HEK293T (cell line): ENCODE results near the gene ELOVL3.

Experiments used
- ARNT ChIP-seq: fragments of 450-650 bp; IDR thresholded peaks from 2 replicates; pipeline ENCODE4 v1.6.1; 2017; ENCODE audit warnings: mild to moderate bottlenecking
- SP1 ChIP-seq: fragments of 450-650 bp; IDR thresholded peaks from 2 replicates; pipeline ENCODE4 v1.6.1; 2017

DNA sequence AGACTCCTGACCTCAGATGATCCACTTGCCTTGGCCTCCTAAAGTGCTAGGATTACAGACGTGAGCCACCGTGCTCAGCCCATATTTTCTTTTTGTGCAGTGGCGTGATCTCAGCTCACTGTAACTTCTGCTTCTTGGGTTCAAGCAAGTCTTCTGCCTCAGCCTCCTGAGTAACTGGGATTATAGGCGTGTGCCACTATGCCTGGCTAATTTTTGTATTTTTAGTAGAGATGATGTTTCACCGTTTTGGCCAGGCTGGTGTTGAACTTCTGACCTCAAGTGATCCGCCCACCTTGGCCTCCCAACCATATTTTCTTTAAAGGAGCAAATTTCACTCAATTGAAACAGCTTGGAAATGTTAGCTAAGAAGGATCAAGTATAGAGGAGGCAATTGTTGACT, 35.7 kb downstream of the ELOVL3 start:
- TF ChIP-seq SP1 (no peak), ARNT (no peak)
